Measurements from ENCODE around the gene PPP1R12C. TPM values are rescaled to one million over a fixed set of nuclear protein-coding genes. Genes with fewer than 3 reads are reported as not detected.

Gene PPP1R12C
- total RNA-seq, 2 donors from 2014 or later, result 81.2 to 135 TPM

GRCh38 chr19:55097864-55098715 is 19.3 kb downstream of the PPP1R12C start:
- no peak overlapping the region for H3K4me3 ChIP-seq
- no peak overlapping the region for H3K27ac ChIP-seq
- H3K4me1 ChIP-seq, result no peaks in the 10 kb centered on the region
- H3K9me3 ChIP-seq, result no peaks in the 10 kb centered on the region
- no peak for ATAC-seq
- no peaks in the 10 kb centered on the region for H3K27me3 ChIP-seq
- intact Hi-C loops (cut with DNase I), result no loop called here
- peak in 1 of 4 donors; percentile 10 for DNase-seq
- WGBS, 2 donors, result 89 to 96% methylated on average over 13 to 20 of the region's 23 CpGs
- TF ChIP-seq POLR2A (IDR thresholded peaks at IDR 0.05) (no peak), CTCF (IDR thresholded peaks at IDR 0.05) (no peak)
- peaks cover 4 to 6% of the 10 kb centered on the region in 2 donors for H3K36me3 ChIP-seq (replicated peaks in 1 of 2; ENCODE audit: insufficient read depth in 1 of 2, low read depth in 2 of 2)

GRCh38 chr19:55096061-55096701 is 21.3 kb downstream of the PPP1R12C start:
- TF ChIP-seq CTCF (IDR thresholded peaks at IDR 0.05), result no peak
- TF ChIP-seq POLR2A (IDR thresholded peaks at IDR 0.05), result no peak
- Histone ChIP-seq H3K27ac (no peak overlapping the region), H3K36me3 (replicated peaks in 1 of 2; ENCODE audit: insufficient read depth in 1 of 2, low read depth in 2 of 2) (peaks cover 6 to 8% of the 10 kb centered on the region in 2 donors), H3K27me3 (no peaks in the 10 kb centered on the region), H3K4me3 (no peak overlapping the region), H3K4me1 (no peaks in the 10 kb centered on the region), H3K9me3 (no peaks in the 10 kb centered on the region)
- WGBS, 2 donors, result 92% methylated on average over 15 to 20 of the region's 23 CpGs
- intact Hi-C loops (cut with DNase I), result no loop called here
- DNase-seq (no peak), ATAC-seq (no peak)

- no peaks in the 10 kb centered on the region for H3K27me3 ChIP-seq
- H3K36me3 ChIP-seq (replicated peaks in 1 of 2; ENCODE audit: insufficient read depth in 1 of 2, low read depth in 2 of 2), result peaks cover 6 to 8% of the 10 kb centered on the region in 2 donors
- intact Hi-C loops (cut with DNase I), result no loop called here
- ATAC-seq, result no peak
- H3K4me3 ChIP-seq, result no peak overlapping the region
- TF ChIP-seq CTCF (IDR thresholded peaks at IDR 0.05), result no peak
- no peak for TF ChIP-seq POLR2A (IDR thresholded peaks at IDR 0.05)
- DNase-seq, result no peak
- 86 to 93% methylated on average over 3 to 20 of the region's 23 CpGs for WGBS, 2 donors
- H3K27ac ChIP-seq, result no peak overlapping the region
- H3K9me3 ChIP-seq, result no peaks in the 10 kb centered on the region
- no peaks in the 10 kb centered on the region for H3K4me1 ChIP-seq
These were observed 22.0 kb downstream of the PPP1R12C start for GRCh38 chr19:55095260-55096060.

- intact Hi-C loops (cut with DNase I), result no loop called here
- Histone ChIP-seq H3K9me3 (no peaks in the 10 kb centered on the region), H3K27me3 (no peaks in the 10 kb centered on the region), H3K4me1 (no peaks in the 10 kb centered on the region), H3K36me3 (replicated peaks in 1 of 2; ENCODE audit: insufficient read depth in 1 of 2, low read depth in 2 of 2) (peaks cover 6 to 8% of the 10 kb centered on the region in 2 donors), H3K4me3 (no peak overlapping the region), H3K27ac (no peak overlapping the region)
- TF ChIP-seq POLR2A (IDR thresholded peaks at IDR 0.05) (no peak), CTCF (IDR thresholded peaks at IDR 0.05) (no peak)
- ATAC-seq, result no peak
- WGBS, 2 donors, result 86 to 94% methylated on average over 26 to 32 of the region's 32 CpGs
- DNase-seq, result peak in 1 of 4 donors; percentile 8
These were observed 22.8 kb downstream of the PPP1R12C start for GRCh38 chr19:55094456-55095259.

Measured in body of pancreas (tissue), 4 donors.